ENCODE data around the gene CTNND2. TPM values are rescaled to one million over a fixed set of nuclear protein-coding genes. Genes with fewer than 3 reads are reported as not detected.

Gene CTNND2
- total and polyA plus RNA-seq, 5 donors from 2014 or later, result not detected

DNA sequence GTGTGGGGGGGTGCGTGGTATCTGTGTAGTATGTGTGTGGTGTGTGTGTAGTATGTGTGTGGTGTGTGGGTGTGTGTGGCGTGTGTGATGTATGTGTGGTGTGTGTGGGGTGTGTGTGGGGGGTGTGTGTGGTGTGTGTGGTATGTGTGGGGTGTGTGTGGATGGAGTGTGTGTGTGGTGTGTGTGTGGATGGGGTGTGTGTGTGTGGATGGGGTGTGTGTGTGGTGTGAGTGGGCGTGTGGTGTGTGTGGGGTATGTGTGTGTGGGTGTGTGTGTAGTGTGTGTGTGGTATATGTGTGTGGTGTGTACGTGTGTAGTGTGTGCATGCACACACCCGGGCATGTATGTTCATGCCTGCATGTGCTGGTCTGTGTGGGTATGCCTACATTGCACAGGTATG lies 722.3 kb downstream of the CTNND2 start:
- no peak overlapping the region for H3K4me3 ChIP-seq (ENCODE audit: low read depth, low read length)
- no peaks in the 10 kb centered on the region for H3K9me3 Mint-ChIP-seq
- H3K9me3 ChIP-seq (ENCODE audit: control insufficient read depth in 2 of 2, low read length in 2 of 2), result no peaks in the 10 kb centered on the region
- no peak for ATAC-seq (ENCODE audit: low read depth in 2 of 2)
- H3K27me3 ChIP-seq (ENCODE audit: control insufficient read depth, insufficient read depth, low read length), result no peaks in the 10 kb centered on the region
- no peak for DNase-seq
- no peaks in the 10 kb centered on the region for H3K36me3 Mint-ChIP-seq
- no peaks in the 10 kb centered on the region for H3K4me1 Mint-ChIP-seq
- no peaks in the 10 kb centered on the region for H3K4me1 ChIP-seq (ENCODE audit: control insufficient read depth, insufficient read depth, low read length, poor library complexity, severe bottlenecking)
- H3K27me3 Mint-ChIP-seq, result no peaks in the 10 kb centered on the region
- no peak overlapping the region for H3K27ac Mint-ChIP-seq
- H3K36me3 ChIP-seq (ENCODE audit: control insufficient read depth, insufficient read depth, low read length), result no peaks in the 10 kb centered on the region
- H3K27ac ChIP-seq (ENCODE audit: insufficient read depth, low read length, poor library complexity, severe bottlenecking), result no peak overlapping the region
- no peak overlapping the region for H3K4me3 Mint-ChIP-seq

DNA sequence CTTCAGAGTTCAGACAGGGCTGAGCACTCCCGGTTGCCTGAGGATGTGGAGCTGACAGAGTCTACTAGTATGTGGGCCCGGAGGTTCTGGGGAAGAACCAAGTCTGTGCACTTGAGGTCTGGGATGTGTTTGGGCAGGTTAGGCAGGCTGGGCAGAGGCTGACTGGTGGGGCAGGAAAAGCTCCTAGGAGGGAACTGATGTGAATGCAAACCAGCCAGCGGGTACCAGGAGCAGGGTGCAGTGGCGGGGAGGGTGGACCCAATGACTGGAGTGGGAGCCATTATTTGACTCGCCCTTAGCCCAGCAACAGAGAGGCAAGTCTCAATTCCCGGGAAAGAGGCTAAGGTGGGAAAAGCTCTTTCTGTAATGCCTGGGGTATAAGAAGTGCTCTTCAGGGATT lies 723.4 kb downstream of the CTNND2 start:
- Histone ChIP-seq H3K4me3 (ENCODE audit: low read depth, low read length) (no peak overlapping the region), H3K36me3 (ENCODE audit: control insufficient read depth, insufficient read depth, low read length) (no peaks in the 10 kb centered on the region), H3K27me3 (ENCODE audit: control insufficient read depth, insufficient read depth, low read length) (no peaks in the 10 kb centered on the region), H3K27ac (ENCODE audit: insufficient read depth, low read length, poor library complexity, severe bottlenecking) (no peak overlapping the region), H3K9me3 (ENCODE audit: control insufficient read depth in 2 of 2, low read length in 2 of 2) (no peaks in the 10 kb centered on the region), H3K4me1 (ENCODE audit: control insufficient read depth, insufficient read depth, low read length, poor library complexity, severe bottlenecking) (no peaks in the 10 kb centered on the region)
- DNase-seq, result no peak
- H3K4me1 Mint-ChIP-seq, result no peaks in the 10 kb centered on the region
- ATAC-seq (ENCODE audit: low read depth in 2 of 2), result no peak
- H3K9me3 Mint-ChIP-seq, result no peaks in the 10 kb centered on the region
- no peak overlapping the region for H3K27ac Mint-ChIP-seq
- H3K27me3 Mint-ChIP-seq, result peaks cover 4% of the 10 kb centered on the region
- H3K4me3 Mint-ChIP-seq, result no peak overlapping the region
- no peaks in the 10 kb centered on the region for H3K36me3 Mint-ChIP-seq

DNA sequence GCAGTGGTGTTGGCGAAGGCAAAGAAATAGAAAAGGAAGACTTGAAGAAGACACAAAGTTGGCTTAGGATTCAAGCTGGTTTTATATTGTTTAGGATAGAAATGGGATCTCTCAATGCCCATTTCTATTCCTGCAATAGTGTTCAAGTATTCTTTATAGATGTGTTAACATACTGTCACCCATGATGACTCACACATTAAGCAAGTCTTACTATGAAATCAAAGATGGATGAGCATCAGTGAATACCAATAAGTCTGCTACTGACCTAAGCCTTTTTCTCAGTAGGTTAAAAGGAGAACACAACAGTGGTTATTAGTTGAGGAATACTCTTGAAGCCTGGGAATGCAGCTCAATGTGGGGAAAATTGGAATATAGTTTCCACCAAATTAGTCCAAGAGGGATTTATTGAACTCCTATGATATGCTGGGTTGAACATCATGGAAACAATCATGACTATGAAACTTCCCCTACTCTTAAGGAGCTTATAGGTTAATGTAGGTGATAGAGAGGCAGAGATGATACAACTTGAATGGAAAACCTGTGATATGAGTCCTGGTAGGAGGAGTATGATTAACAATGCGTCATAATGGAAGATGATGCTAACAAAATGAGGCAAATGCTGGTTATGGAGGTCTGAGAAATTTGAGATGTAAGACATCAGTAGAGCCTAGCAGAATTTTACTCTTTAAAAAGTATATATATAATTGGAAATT lies 726.1 kb downstream of the CTNND2 start:
- no peaks in the 10 kb centered on the region for H3K36me3 Mint-ChIP-seq
- H3K36me3 ChIP-seq (ENCODE audit: control insufficient read depth, insufficient read depth, low read length), result no peaks in the 10 kb centered on the region
- H3K27ac Mint-ChIP-seq, result no peak overlapping the region
- no peaks in the 10 kb centered on the region for H3K4me1 ChIP-seq (ENCODE audit: control insufficient read depth, insufficient read depth, low read length, poor library complexity, severe bottlenecking)
- H3K4me1 Mint-ChIP-seq, result no peaks in the 10 kb centered on the region
- ATAC-seq (ENCODE audit: low read depth in 2 of 2), result no peak
- peaks cover 4% of the 10 kb centered on the region for H3K27me3 Mint-ChIP-seq
- H3K27ac ChIP-seq (ENCODE audit: insufficient read depth, low read length, poor library complexity, severe bottlenecking), result no peak overlapping the region
- H3K9me3 ChIP-seq (ENCODE audit: control insufficient read depth in 2 of 2, low read length in 2 of 2), result no peaks in the 10 kb centered on the region
- no peaks in the 10 kb centered on the region for H3K9me3 Mint-ChIP-seq
- no peak for DNase-seq
- H3K4me3 Mint-ChIP-seq, result no peak overlapping the region
- no peak overlapping the region for H3K4me3 ChIP-seq (ENCODE audit: low read depth, low read length)
- no peaks in the 10 kb centered on the region for H3K27me3 ChIP-seq (ENCODE audit: control insufficient read depth, insufficient read depth, low read length)

DNA sequence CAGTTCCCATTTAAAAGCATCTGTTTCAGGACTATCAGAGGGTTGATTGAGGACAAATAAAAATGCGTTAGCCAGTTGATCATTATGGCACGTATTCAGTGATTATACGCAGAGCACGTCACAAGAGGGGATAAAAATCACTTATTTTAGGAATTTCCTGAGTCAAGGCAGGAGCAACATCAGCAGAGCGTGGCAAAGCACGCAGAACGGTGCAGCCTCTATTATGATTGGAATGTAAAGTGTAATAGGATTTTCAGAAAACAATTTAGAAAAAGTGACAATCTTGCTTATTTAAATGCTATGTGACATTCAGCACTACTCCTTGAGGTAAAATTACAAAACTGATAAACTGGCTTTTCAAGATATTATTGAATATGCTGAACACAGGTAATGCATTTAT lies 729.7 kb downstream of the CTNND2 start:
- ATAC-seq (ENCODE audit: low read depth in 2 of 2) (no peak), DNase-seq (no peak)
- H3K9me3 ChIP-seq (ENCODE audit: control insufficient read depth in 2 of 2, low read length in 2 of 2), result no peaks in the 10 kb centered on the region
- no peak overlapping the region for H3K27ac ChIP-seq (ENCODE audit: insufficient read depth, low read length, poor library complexity, severe bottlenecking)
- Mint-ChIP-seq H3K27ac (no peak overlapping the region), H3K36me3 (no peaks in the 10 kb centered on the region), H3K27me3 (peaks cover 4% of the 10 kb centered on the region), H3K4me1 (peaks cover 0 to 4% (median 2%) of the 10 kb centered on the region in 4 donors), H3K4me3 (no peak overlapping the region), H3K9me3 (peaks cover 0 to 7% (median 0%) of the 10 kb centered on the region in 7 donors)
- no peaks in the 10 kb centered on the region for H3K36me3 ChIP-seq (ENCODE audit: control insufficient read depth, insufficient read depth, low read length)
- no peaks in the 10 kb centered on the region for H3K27me3 ChIP-seq (ENCODE audit: control insufficient read depth, insufficient read depth, low read length)
- H3K4me1 ChIP-seq (ENCODE audit: control insufficient read depth, insufficient read depth, low read length, poor library complexity, severe bottlenecking), result no peaks in the 10 kb centered on the region
- no peak overlapping the region for H3K4me3 ChIP-seq (ENCODE audit: low read depth, low read length)

DNA sequence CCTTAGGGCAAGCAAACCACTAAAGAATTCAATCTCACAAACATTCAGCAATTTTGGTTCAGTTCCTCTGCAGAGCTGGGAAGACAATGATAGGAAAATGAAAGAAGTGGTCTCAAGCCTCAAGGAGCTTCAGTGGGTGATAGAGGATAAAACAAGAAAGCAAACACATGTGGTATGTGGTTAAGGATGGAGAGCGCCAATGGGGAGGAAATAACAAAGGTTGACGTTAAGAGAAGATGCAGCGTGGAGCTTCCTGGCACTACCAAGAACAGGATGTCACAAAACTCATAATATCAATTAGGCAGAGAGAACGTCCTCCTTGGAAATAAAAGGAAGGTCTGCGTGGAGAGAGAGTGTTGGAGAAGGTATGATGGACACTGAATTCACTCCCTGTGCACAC lies 731.8 kb downstream of the CTNND2 start:
- H3K4me1 Mint-ChIP-seq, result peaks cover 0 to 5% (median 2%) of the 10 kb centered on the region in 4 donors
- Histone ChIP-seq H3K4me3 (ENCODE audit: low read depth, low read length) (no peak overlapping the region), H3K4me1 (ENCODE audit: control insufficient read depth, insufficient read depth, low read length, poor library complexity, severe bottlenecking) (no peaks in the 10 kb centered on the region), H3K27me3 (ENCODE audit: control insufficient read depth, insufficient read depth, low read length) (no peaks in the 10 kb centered on the region), H3K9me3 (ENCODE audit: control insufficient read depth in 2 of 2, low read length in 2 of 2) (no peaks in the 10 kb centered on the region), H3K36me3 (ENCODE audit: control insufficient read depth, insufficient read depth, low read length) (no peaks in the 10 kb centered on the region), H3K27ac (ENCODE audit: insufficient read depth, low read length, poor library complexity, severe bottlenecking) (no peak overlapping the region)
- H3K4me3 Mint-ChIP-seq, result no peak overlapping the region
- H3K36me3 Mint-ChIP-seq, result no peaks in the 10 kb centered on the region
- H3K27ac Mint-ChIP-seq, result no peak overlapping the region
- H3K27me3 Mint-ChIP-seq, result peaks cover 4% of the 10 kb centered on the region
- ATAC-seq (ENCODE audit: low read depth in 2 of 2) (no peak), DNase-seq (no peak)
- peaks cover 0 to 7% (median 0%) of the 10 kb centered on the region in 7 donors for H3K9me3 Mint-ChIP-seq

DNA sequence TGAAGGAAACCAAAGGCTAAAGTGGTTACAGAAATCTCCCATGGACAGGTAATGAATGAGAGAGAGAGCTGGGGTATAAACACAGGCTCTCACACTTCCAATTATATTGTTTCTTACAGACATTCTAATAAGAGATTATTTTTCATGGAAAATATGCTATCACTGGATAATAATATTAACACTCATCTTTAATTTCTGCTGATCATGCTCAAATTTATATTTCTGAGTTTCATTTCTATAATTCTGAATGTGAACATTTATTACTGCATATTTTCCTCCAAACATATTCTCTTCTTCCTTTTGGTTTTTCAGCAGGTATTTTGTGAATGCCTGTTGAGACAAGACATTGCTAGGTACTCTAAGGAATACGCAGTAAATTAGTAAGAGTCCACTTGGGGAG lies 733.0 kb downstream of the CTNND2 start:
- Histone ChIP-seq H3K27me3 (ENCODE audit: control insufficient read depth, insufficient read depth, low read length) (no peaks in the 10 kb centered on the region), H3K4me1 (ENCODE audit: control insufficient read depth, insufficient read depth, low read length, poor library complexity, severe bottlenecking) (no peaks in the 10 kb centered on the region), H3K4me3 (ENCODE audit: low read depth, low read length) (no peak overlapping the region), H3K36me3 (ENCODE audit: control insufficient read depth, insufficient read depth, low read length) (no peaks in the 10 kb centered on the region), H3K9me3 (ENCODE audit: control insufficient read depth in 2 of 2, low read length in 2 of 2) (no peaks in the 10 kb centered on the region), H3K27ac (ENCODE audit: insufficient read depth, low read length, poor library complexity, severe bottlenecking) (no peak overlapping the region)
- no peaks in the 10 kb centered on the region for H3K36me3 Mint-ChIP-seq
- H3K4me1 Mint-ChIP-seq, result peaks cover 0 to 5% (median 2%) of the 10 kb centered on the region in 4 donors
- DNase-seq (no peak), ATAC-seq (ENCODE audit: low read depth in 2 of 2) (no peak)
- H3K9me3 Mint-ChIP-seq, result peaks cover 0 to 7% (median 0%) of the 10 kb centered on the region in 7 donors
- H3K4me3 Mint-ChIP-seq, result no peak overlapping the region
- no peak overlapping the region for H3K27ac Mint-ChIP-seq
- H3K27me3 Mint-ChIP-seq, result no peaks in the 10 kb centered on the region

DNA sequence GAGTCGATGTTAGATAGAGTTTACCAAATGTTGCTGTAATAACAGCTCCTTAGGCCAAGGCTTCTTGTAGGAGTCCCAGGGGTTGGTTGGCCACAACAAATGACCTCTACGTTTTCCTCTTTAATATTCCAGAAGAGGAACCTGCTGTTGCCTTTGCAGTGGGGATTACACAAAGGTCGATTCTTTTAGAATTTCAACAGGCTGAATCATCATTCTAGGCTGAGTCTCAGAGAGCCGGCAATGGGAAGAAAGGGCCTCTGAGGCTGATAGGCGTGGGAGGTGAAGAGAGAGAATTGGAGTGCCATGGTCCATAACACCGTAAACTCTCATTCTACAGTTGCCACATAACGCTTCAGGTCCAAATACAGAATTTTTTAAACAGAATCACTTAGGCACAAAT lies 737.3 kb downstream of the CTNND2 start:
- no peaks in the 10 kb centered on the region for H3K4me1 ChIP-seq (ENCODE audit: control insufficient read depth, insufficient read depth, low read length, poor library complexity, severe bottlenecking)
- Mint-ChIP-seq H3K27ac (no peak overlapping the region), H3K27me3 (no peaks in the 10 kb centered on the region), H3K9me3 (peaks cover 0 to 7% (median 0%) of the 10 kb centered on the region in 7 donors), H3K36me3 (no peaks in the 10 kb centered on the region), H3K4me3 (no peak overlapping the region), H3K4me1 (peaks cover 0 to 2% (median 0%) of the 10 kb centered on the region in 4 donors)
- H3K27me3 ChIP-seq (ENCODE audit: control insufficient read depth, insufficient read depth, low read length), result no peaks in the 10 kb centered on the region
- H3K27ac ChIP-seq (ENCODE audit: insufficient read depth, low read length, poor library complexity, severe bottlenecking), result no peak overlapping the region
- no peak overlapping the region for H3K4me3 ChIP-seq (ENCODE audit: low read depth, low read length)
- ATAC-seq (ENCODE audit: low read depth in 2 of 2) (no peak), DNase-seq (no peak)
- no peaks in the 10 kb centered on the region for H3K9me3 ChIP-seq (ENCODE audit: control insufficient read depth in 2 of 2, low read length in 2 of 2)
- no peaks in the 10 kb centered on the region for H3K36me3 ChIP-seq (ENCODE audit: control insufficient read depth, insufficient read depth, low read length)
